CD4-positive, alpha-beta T cell treated with Interleukin-6 for 4 hours (primary cell): ENCODE data around the gene CELF4.

Experiments
- DNase-seq: peaks from one replicate; pipeline ENCODE4 v3.0.0-alpha.2; 2020; ENCODE audit warnings: mixed read lengths

Gene CELF4

GRCh38 chr18:37521510-37522465 lies 43.8 kb downstream of the CELF4 start:
- DNase-seq: no peak

- no peak for DNase-seq
Measured at GRCh38 chr18:37520508-37520907, 45.1 kb downstream of the CELF4 start.

- no peak for DNase-seq
Measured at GRCh38 chr18:37519510-37520135, 46.0 kb downstream of the CELF4 start.

- DNase-seq: no peak
Measured at GRCh38 chr18:37516361-37516853, 49.2 kb downstream of the CELF4 start.

- no peak for DNase-seq
Measured at GRCh38 chr18:37514953-37515352, 50.6 kb downstream of the CELF4 start.

GRCh38 chr18:37512400-37512799 lies 53.2 kb downstream of the CELF4 start:
- DNase-seq: no peak

- DNase-seq: no peak
Measured at GRCh38 chr18:37511721-37512298, 53.8 kb downstream of the CELF4 start.

- no peak for DNase-seq
Measured at GRCh38 chr18:37509600-37509999, 56.0 kb downstream of the CELF4 start.

GRCh38 chr18:37508207-37508606 lies 57.4 kb downstream of the CELF4 start:
- DNase-seq: no peak

GRCh38 chr18:37507239-37507638 lies 58.4 kb downstream of the CELF4 start:
- DNase-seq: no peak

GRCh38 chr18:37506001-37506400 lies 59.6 kb downstream of the CELF4 start:
- DNase-seq: no peak

- no peak for DNase-seq
Measured at GRCh38 chr18:37505321-37505720, 60.3 kb downstream of the CELF4 start.

GRCh38 chr18:37502601-37503000 lies 63.0 kb downstream of the CELF4 start:
- no peak for DNase-seq

GRCh38 chr18:37502036-37502435 lies 63.6 kb downstream of the CELF4 start:
- no peak for DNase-seq

GRCh38 chr18:37501136-37501535 lies 64.5 kb downstream of the CELF4 start:
- DNase-seq: no peak

GRCh38 chr18:37499913-37500312 lies 65.7 kb downstream of the CELF4 start:
- no peak for DNase-seq

- DNase-seq: no peak
Measured at GRCh38 chr18:37499044-37499443, 66.6 kb downstream of the CELF4 start.

GRCh38 chr18:37497853-37498518 lies 67.6 kb downstream of the CELF4 start:
- no peak for DNase-seq

- DNase-seq: no peak
Measured at GRCh38 chr18:37496568-37496967, 69.0 kb downstream of the CELF4 start.

- DNase-seq: no peak
Measured at GRCh38 chr18:37495354-37495753, 70.2 kb downstream of the CELF4 start.

- DNase-seq: no peak
Measured at GRCh38 chr18:37494406-37494805, 71.2 kb downstream of the CELF4 start.

GRCh38 chr18:37493352-37493935 lies 72.2 kb downstream of the CELF4 start:
- no peak for DNase-seq

GRCh38 chr18:37492952-37493351 lies 72.6 kb downstream of the CELF4 start:
- DNase-seq: no peak
